ENCODE measurements around the gene PLA2R1.

DNA sequence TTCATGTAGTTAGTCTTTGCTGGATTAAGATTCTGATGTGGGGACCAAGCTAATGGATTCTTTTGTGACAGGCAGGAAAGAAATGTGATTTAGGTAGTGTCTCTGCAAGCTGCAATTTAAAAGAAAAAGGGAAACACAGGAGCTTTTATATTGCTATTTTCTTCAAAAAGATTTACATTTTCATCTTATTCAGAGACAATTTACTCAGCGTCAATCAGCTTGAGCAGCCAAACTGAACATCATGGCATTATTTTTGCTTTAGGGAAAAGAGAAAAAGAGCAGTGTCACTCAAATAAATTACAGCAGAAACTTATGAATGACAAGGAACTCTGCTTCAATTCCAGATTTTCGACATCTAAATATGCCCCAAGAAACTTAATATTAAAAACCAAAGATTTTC is 67.4 kb downstream of the PLA2R1 start:
- TF ChIP-seq, protein P1, sequence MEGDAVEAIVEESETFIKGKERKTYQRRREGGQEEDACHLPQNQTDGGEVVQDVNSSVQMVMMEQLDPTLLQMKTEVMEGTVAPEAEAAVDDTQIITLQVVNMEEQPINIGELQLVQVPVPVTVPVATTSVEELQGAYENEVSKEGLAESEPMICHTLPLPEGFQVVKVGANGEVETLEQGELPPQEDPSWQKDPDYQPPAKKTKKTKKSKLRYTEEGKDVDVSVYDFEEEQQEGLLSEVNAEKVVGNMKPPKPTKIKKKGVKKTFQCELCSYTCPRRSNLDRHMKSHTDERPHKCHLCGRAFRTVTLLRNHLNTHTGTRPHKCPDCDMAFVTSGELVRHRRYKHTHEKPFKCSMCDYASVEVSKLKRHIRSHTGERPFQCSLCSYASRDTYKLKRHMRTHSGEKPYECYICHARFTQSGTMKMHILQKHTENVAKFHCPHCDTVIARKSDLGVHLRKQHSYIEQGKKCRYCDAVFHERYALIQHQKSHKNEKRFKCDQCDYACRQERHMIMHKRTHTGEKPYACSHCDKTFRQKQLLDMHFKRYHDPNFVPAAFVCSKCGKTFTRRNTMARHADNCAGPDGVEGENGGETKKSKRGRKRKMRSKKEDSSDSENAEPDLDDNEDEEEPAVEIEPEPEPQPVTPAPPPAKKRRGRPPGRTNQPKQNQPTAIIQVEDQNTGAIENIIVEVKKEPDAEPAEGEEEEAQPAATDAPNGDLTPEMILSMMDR (IDR thresholded peaks at IDR 0.05), result no peak
- no peak for TF ChIP-seq TCF7L2 (IDR thresholded peaks at IDR 0.05; ENCODE audit: low read depth, low read length)
- TF ChIP-seq SIN3A (IDR thresholded peaks at IDR 0.05; ENCODE audit: borderline replicate concordance, insufficient read depth, low read depth, low read length), result no peak

Data from Panc1 (cell line).